Neural cell (in vitro differentiated cells): ENCODE measurements around the gene ZBED4. TPM values are rescaled to one million over a fixed set of nuclear protein-coding genes. Genes with fewer than 3 reads are reported as not detected.

ENCODE experiments used
- H2AFZ ChIP-seq: fragments of 200-600, 300-800 bp; sonication (generic), shearing (Covaris generic); 2 replicates; pipeline ENCODE4 v1.6.0; 2014; ENCODE audit warnings: low read depth, mild to moderate bottlenecking, antibody characterized with exemption, low read length, moderate library complexity
- H3F3A ChIP-seq: fragments of 200-600 bp; shearing (Covaris generic); 2 replicates; pipeline ENCODE4 v1.6.1; 2016; ENCODE audit warnings: mild to moderate bottlenecking, moderate library complexity, mixed read lengths, antibody characterized with exemption, low read length; ENCODE audit not compliant: insufficient read depth, poor library complexity, severe bottlenecking
- H3K27ac ChIP-seq: fragments of 200-600, 300-800 bp; sonication (generic), shearing (Covaris generic); 2 replicates; pipeline ENCODE4 v1.5.1; 2014; ENCODE audit warnings: mild to moderate bottlenecking, low read length, moderate library complexity
- H3K27me3 ChIP-seq: fragments of 300-800, 200-600 bp; sonication (generic), shearing (Covaris generic); 2 replicates; pipeline ENCODE4 v1.6.0; 2014; ENCODE audit warnings: mild to moderate bottlenecking, low read depth, low read length, moderate library complexity; ENCODE audit not compliant: insufficient read depth
- H3K36me3 ChIP-seq: fragments of 300-800, 200-600 bp; sonication (generic), shearing (Covaris generic); 2 replicates; pipeline ENCODE4 v1.5.1; 2014; ENCODE audit warnings: mild to moderate bottlenecking, antibody characterized with exemption, low read length, moderate library complexity; ENCODE audit not compliant: insufficient read depth
- H3K4me2 ChIP-seq: fragments of 300-800, 200-600 bp; sonication (generic), shearing (Covaris generic); 2 replicates; pipeline ENCODE4 v1.6.0; 2014; ENCODE audit warnings: mild to moderate bottlenecking, low read length
- H3K4me3 ChIP-seq: fragments of 300-800, 200-600 bp; sonication (generic), shearing (Covaris generic); 2 replicates; pipeline ENCODE4 v1.5.1; 2014; ENCODE audit warnings: mild to moderate bottlenecking, low read length, moderate library complexity
- H3K79me2 ChIP-seq: fragments of 200-600 bp; shearing (Covaris generic); replicated peaks from 2 replicates; pipeline ENCODE4 v1.6.0; 2014; ENCODE audit warnings: mild to moderate bottlenecking, low read length, moderate library complexity; ENCODE audit not compliant: insufficient read depth
- H3K9ac ChIP-seq: fragments of 300-800, 200-600 bp; sonication (generic), shearing (Covaris generic); 2 replicates; pipeline ENCODE4 v1.6.1; 2016; ENCODE audit warnings: mild to moderate bottlenecking, low read length, mixed read lengths
- H3K9me2 ChIP-seq: fragments of 200-600 bp; shearing (Covaris generic); 2 replicates; pipeline ENCODE4 v1.6.1; 2016; ENCODE audit warnings: mild to moderate bottlenecking, low read length, mixed read lengths; ENCODE audit not compliant: insufficient read depth
- H3K9me3 ChIP-seq: fragments of 200-600, 300-800 bp; sonication (generic), shearing (Covaris generic); 2 replicates; pipeline ENCODE4 v1.6.1; 2016; ENCODE audit warnings: mild to moderate bottlenecking, mixed run types, low read length, moderate library complexity, mixed read lengths
- H4K20me1 ChIP-seq: fragments of 200-600 bp; shearing (Covaris generic); 2 replicates; pipeline ENCODE4 v1.6.1; 2016; ENCODE audit warnings: mild to moderate bottlenecking, mixed run types; ENCODE audit not compliant: insufficient read depth
- EP300 ChIP-seq: fragments of 450-650 bp; conservative IDR thresholded peaks from 2 replicates; pipeline ENCODE4 v1.6.1; 2014; ENCODE audit warnings: antibody characterized with exemption, mild to moderate bottlenecking, moderate library complexity; ENCODE audit not compliant: poor library complexity, severe bottlenecking
- EZH2 ChIP-seq: fragments of 200-600, 300-800 bp; shearing (Covaris generic), sonication (generic); IDR thresholded peaks from 2 replicates; pipeline ENCODE4 v1.6.1; 2014; ENCODE audit warnings: antibody characterized with exemption, low read length, borderline replicate concordance, mild to moderate bottlenecking; ENCODE audit not compliant: insufficient read depth, poor library complexity, severe bottlenecking
- MXI1 ChIP-seq: fragments of 450-650 bp; conservative IDR thresholded peaks from 2 replicates; pipeline ENCODE4 v1.6.1; 2014; ENCODE audit warnings: antibody characterized with exemption, mild to moderate bottlenecking; ENCODE audit not compliant: poor library complexity, severe bottlenecking
- POLR2AphosphoS5 ChIP-seq: IDR thresholded peaks from 2 replicates; pipeline ENCODE4 v1.6.1; 2012
- RAD21 ChIP-seq: fragments of 450-650 bp; conservative IDR thresholded peaks from 2 replicates; pipeline ENCODE4 v1.6.1; 2014; ENCODE audit warnings: antibody characterized with exemption, mild to moderate bottlenecking, moderate library complexity
- REST ChIP-seq: IDR thresholded peaks from 2 replicates; pipeline ENCODE4 v1.6.1; 2012; ENCODE audit warnings: borderline replicate concordance
- SMC3 ChIP-seq: fragments of 450-650 bp; conservative IDR thresholded peaks from 2 replicates; pipeline ENCODE4 v1.6.1; 2014; ENCODE audit warnings: antibody characterized with exemption, mild to moderate bottlenecking, moderate library complexity; ENCODE audit not compliant: poor library complexity
- TAF1 ChIP-seq: IDR thresholded peaks from 2 replicates; pipeline ENCODE4 v1.6.1; 2012; ENCODE audit warnings: low read depth
- polyA plus RNA-seq: library from polyadenylated mRNA; depleted of rRNA; stranded (reverse); fragments of >200 nt; gene quantifications from 2 replicates; pipeline ENCODE4 v1.2.3, GENCODE V29; 2014
- TF ChIP-seq, protein P1 (sequence below): fragments of 450-650 bp; IDR thresholded peaks from 2 replicates; pipeline ENCODE4 v1.5.1; 2014; ENCODE audit warnings: antibody characterized with exemption, mild to moderate bottlenecking, moderate library complexity; ENCODE audit not compliant: poor library complexity, severe bottlenecking

The ZBED4 gene
- polyA plus RNA-seq, 1 donor from 2014 or later = 15.0 TPM

DNA sequence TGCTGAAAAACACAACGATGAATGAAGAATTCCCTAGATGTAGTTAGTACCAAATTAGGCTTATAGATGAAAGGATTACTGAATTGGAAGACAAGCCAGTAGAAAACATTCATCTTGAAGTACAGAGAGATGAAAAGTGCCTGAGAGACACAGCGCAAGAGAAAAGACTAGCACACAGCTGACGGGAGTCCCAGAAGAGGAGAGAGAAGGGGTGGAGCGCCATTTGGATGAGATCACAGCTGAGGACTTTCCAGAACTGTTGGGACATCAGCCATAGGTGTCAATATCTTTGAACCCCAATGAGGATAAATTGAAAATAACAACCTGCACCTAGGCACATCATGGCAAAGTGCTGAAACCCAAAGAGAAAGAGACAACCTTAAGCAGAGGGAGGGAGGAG, 39.4 kb downstream of the ZBED4 start:
- H3K27me3 ChIP-seq = no peaks in the 10 kb centered on the region
- peaks cover 19% of the 10 kb centered on the region for H3K79me2 ChIP-seq
- no peak overlapping the region for H3K9ac ChIP-seq
- no peaks in the 10 kb centered on the region for H3K9me2 ChIP-seq
- H3K36me3 ChIP-seq = peaks cover 21% of the 10 kb centered on the region
- H3K4me3 ChIP-seq = no peak overlapping the region
- no peaks in the 10 kb centered on the region for H4K20me1 ChIP-seq
- no peaks in the 10 kb centered on the region for H3F3A ChIP-seq
- H3K9me3 ChIP-seq = peaks cover 4% of the 10 kb centered on the region
- no peak overlapping the region for H3K27ac ChIP-seq
- H3K4me2 ChIP-seq = no peak overlapping the region
- H2AFZ ChIP-seq = no peak overlapping the region
- TF ChIP-seq EP300 (no peak), MXI1 (no peak), RAD21 (no peak), SMC3 (no peak), POLR2AphosphoS5 (no peak), TAF1 (no peak), EZH2 (no peak), REST (no peak)
- TF ChIP-seq, protein P1, sequence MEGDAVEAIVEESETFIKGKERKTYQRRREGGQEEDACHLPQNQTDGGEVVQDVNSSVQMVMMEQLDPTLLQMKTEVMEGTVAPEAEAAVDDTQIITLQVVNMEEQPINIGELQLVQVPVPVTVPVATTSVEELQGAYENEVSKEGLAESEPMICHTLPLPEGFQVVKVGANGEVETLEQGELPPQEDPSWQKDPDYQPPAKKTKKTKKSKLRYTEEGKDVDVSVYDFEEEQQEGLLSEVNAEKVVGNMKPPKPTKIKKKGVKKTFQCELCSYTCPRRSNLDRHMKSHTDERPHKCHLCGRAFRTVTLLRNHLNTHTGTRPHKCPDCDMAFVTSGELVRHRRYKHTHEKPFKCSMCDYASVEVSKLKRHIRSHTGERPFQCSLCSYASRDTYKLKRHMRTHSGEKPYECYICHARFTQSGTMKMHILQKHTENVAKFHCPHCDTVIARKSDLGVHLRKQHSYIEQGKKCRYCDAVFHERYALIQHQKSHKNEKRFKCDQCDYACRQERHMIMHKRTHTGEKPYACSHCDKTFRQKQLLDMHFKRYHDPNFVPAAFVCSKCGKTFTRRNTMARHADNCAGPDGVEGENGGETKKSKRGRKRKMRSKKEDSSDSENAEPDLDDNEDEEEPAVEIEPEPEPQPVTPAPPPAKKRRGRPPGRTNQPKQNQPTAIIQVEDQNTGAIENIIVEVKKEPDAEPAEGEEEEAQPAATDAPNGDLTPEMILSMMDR = no peak

DNA sequence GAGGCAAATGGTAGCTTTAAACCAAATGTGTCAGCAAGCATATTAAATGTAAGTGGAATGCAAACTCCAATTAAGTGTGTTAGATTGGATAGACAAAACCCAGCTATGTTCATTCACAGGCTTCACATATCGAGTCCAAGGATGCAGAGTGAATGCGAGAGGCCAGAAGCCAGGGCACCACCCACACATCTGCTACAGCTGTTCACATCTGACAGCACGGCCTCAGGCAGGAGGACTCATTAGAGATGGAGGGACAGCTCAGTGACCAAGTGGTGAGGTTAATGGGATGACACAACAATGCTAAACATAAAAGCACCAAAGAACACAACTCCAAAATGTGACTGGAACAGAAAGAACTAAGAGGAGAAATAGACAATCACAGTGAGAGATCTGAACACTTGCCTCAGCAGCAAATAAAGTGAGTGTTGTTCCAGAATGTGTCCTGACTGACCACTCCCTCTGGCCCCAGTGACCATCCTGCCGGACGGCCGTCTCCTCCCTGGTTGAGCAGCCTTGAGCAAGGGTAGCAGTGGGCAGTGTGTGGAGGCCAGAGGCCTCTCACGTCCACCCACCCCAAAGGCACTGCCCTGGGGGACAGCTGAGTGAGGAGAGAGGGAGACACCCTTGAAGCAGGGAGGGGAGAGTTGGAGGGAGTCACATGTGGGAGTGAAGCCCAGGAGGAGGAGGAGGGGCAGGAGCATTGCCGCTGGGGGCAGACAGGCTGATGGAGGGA, 40.8 kb downstream of the ZBED4 start:
- Histone ChIP-seq H3K4me2 (no peak overlapping the region), H3K27me3 (no peaks in the 10 kb centered on the region), H3F3A (no peaks in the 10 kb centered on the region), H2AFZ (no peak overlapping the region), H4K20me1 (no peaks in the 10 kb centered on the region), H3K9me2 (no peaks in the 10 kb centered on the region), H3K27ac (no peak overlapping the region), H3K36me3 (peaks cover 13% of the 10 kb centered on the region), H3K79me2 (peaks cover 14% of the 10 kb centered on the region), H3K9me3 (peaks cover 4% of the 10 kb centered on the region), H3K9ac (no peak overlapping the region), H3K4me3 (no peak overlapping the region)
- no peak for TF ChIP-seq RAD21
- no peak for TF ChIP-seq EP300
- TF ChIP-seq SMC3 = no peak
- no peak for TF ChIP-seq EZH2
- no peak for TF ChIP-seq MXI1
- TF ChIP-seq, protein P1 = no peak
- no peak for TF ChIP-seq REST
- no peak for TF ChIP-seq TAF1
- TF ChIP-seq POLR2AphosphoS5 = no peak
